ENCODE data around the gene IFI6.

IFI6 gene

GRCh38 chr1:27658951-27659496 lies 13.0 kb downstream of the IFI6 start:
- Histone ChIP-seq H3K36me3 (ENCODE audit: control insufficient read depth in 1 of 2, insufficient read depth in 2 of 2, low read length in 2 of 2) (no peaks in the 10 kb centered on the region), H4K12ac (ENCODE audit: low read depth, low read length) (no peak overlapping the region), H3K79me2 (ENCODE audit: control insufficient read depth, insufficient read depth, low read length, poor library complexity) (peaks cover 2% of the 10 kb centered on the region), H3K4me3 (ENCODE audit: low read depth, low read length) (peak overlapping the region; percentile 75), H2AK5ac (ENCODE audit: low read length) (no peak overlapping the region), H3K4me1 (ENCODE audit: control insufficient read depth in 1 of 2, insufficient read depth in 2 of 2, low read length in 2 of 2) (peaks cover 9 to 18% of the 10 kb centered on the region in 2 experiments), H4K91ac (ENCODE audit: low read depth, low read length) (no peak overlapping the region), H2BK5ac (ENCODE audit: low read depth, low read length, poor library complexity) (no peak overlapping the region), H3K79me1 (ENCODE audit: low read length) (peaks cover 6% of the 10 kb centered on the region), H3K9me3 (ENCODE audit: insufficient read depth, low read depth, low read length) (peaks cover 3% of the 10 kb centered on the region), H3K27me3 (ENCODE audit: insufficient read depth, low read length) (no peaks in the 10 kb centered on the region), H3K4ac (ENCODE audit: low read depth, low read length) (no peak overlapping the region), H2AFZ (ENCODE audit: insufficient read depth, low read length, poor library complexity) (no peak overlapping the region), H3K18ac (ENCODE audit: low read length) (no peak overlapping the region), H3K14ac (ENCODE audit: low read length) (no peak overlapping the region), H2BK120ac (ENCODE audit: insufficient read depth, low read length, poor library complexity) (no peak overlapping the region), H3K4me2 (ENCODE audit: low read length) (peak overlapping the region; percentile 69), H2BK12ac (ENCODE audit: low read length) (no peak overlapping the region), H3K23ac (ENCODE audit: low read length) (no peak overlapping the region), H4K8ac (ENCODE audit: low read depth, low read length) (no peak overlapping the region), H3K27ac (ENCODE audit: low read depth, low read length) (no peak overlapping the region), H3K9ac (ENCODE audit: low read length) (peak overlapping the region; percentile 28)
- WGBS (ENCODE audit: extremely low coverage, insufficient coverage, insufficient read length): no CpG with 5 or more reads among the region's 7 CpGs
- DNase-seq: peak; percentile 85 to 91

GRCh38 chr1:27656157-27656893 lies 15.7 kb downstream of the IFI6 start:
- no peak overlapping the region for H3K18ac ChIP-seq (ENCODE audit: low read length)
- no peaks in the 10 kb centered on the region for H3K27me3 ChIP-seq (ENCODE audit: insufficient read depth, low read length)
- H3K4ac ChIP-seq (ENCODE audit: low read depth, low read length): no peak overlapping the region
- H4K91ac ChIP-seq (ENCODE audit: low read depth, low read length): no peak overlapping the region
- no peak overlapping the region for H4K12ac ChIP-seq (ENCODE audit: low read depth, low read length)
- H2BK12ac ChIP-seq (ENCODE audit: low read length): no peak overlapping the region
- H3K9ac ChIP-seq (ENCODE audit: low read length): no peak overlapping the region
- no peak overlapping the region for H2BK5ac ChIP-seq (ENCODE audit: low read depth, low read length, poor library complexity)
- H3K79me2 ChIP-seq (ENCODE audit: control insufficient read depth, insufficient read depth, low read length, poor library complexity): peaks cover 2% of the 10 kb centered on the region
- no peaks in the 10 kb centered on the region for H3K36me3 ChIP-seq (ENCODE audit: control insufficient read depth in 1 of 2, insufficient read depth in 2 of 2, low read length in 2 of 2)
- peaks cover 7 to 13% of the 10 kb centered on the region in 2 experiments for H3K4me1 ChIP-seq (ENCODE audit: control insufficient read depth in 1 of 2, insufficient read depth in 2 of 2, low read length in 2 of 2)
- H3K27ac ChIP-seq (ENCODE audit: low read depth, low read length): no peak overlapping the region
- no peak overlapping the region for H2AK5ac ChIP-seq (ENCODE audit: low read length)
- no peak overlapping the region for H3K4me3 ChIP-seq (ENCODE audit: low read depth, low read length)
- no peak overlapping the region for H2AFZ ChIP-seq (ENCODE audit: insufficient read depth, low read length, poor library complexity)
- H3K9me3 ChIP-seq (ENCODE audit: insufficient read depth, low read depth, low read length): peaks cover 3% of the 10 kb centered on the region
- H2BK120ac ChIP-seq (ENCODE audit: insufficient read depth, low read length, poor library complexity): no peak overlapping the region
- WGBS (ENCODE audit: extremely low coverage, insufficient coverage, insufficient read length): no CpG with 5 or more reads among the region's 7 CpGs
- H3K79me1 ChIP-seq (ENCODE audit: low read length): peaks cover 2% of the 10 kb centered on the region
- no peak overlapping the region for H3K14ac ChIP-seq (ENCODE audit: low read length)
- H4K8ac ChIP-seq (ENCODE audit: low read depth, low read length): no peak overlapping the region
- no peak for DNase-seq
- no peak overlapping the region for H3K23ac ChIP-seq (ENCODE audit: low read length)
- H3K4me2 ChIP-seq (ENCODE audit: low read length): no peak overlapping the region

GRCh38 chr1:27655151-27655937 lies 16.6 kb downstream of the IFI6 start:
- H3K18ac ChIP-seq (ENCODE audit: low read length): no peak overlapping the region
- H3K27ac ChIP-seq (ENCODE audit: low read depth, low read length): no peak overlapping the region
- H3K23ac ChIP-seq (ENCODE audit: low read length): no peak overlapping the region
- H2AFZ ChIP-seq (ENCODE audit: insufficient read depth, low read length, poor library complexity): no peak overlapping the region
- no peak overlapping the region for H3K9ac ChIP-seq (ENCODE audit: low read length)
- H3K79me1 ChIP-seq (ENCODE audit: low read length): peaks cover 2% of the 10 kb centered on the region
- H3K4me3 ChIP-seq (ENCODE audit: low read depth, low read length): no peak overlapping the region
- no peak overlapping the region for H4K8ac ChIP-seq (ENCODE audit: low read depth, low read length)
- no peaks in the 10 kb centered on the region for H3K27me3 ChIP-seq (ENCODE audit: insufficient read depth, low read length)
- no peak overlapping the region for H3K14ac ChIP-seq (ENCODE audit: low read length)
- H3K4ac ChIP-seq (ENCODE audit: low read depth, low read length): no peak overlapping the region
- H3K4me2 ChIP-seq (ENCODE audit: low read length): no peak overlapping the region
- WGBS (ENCODE audit: extremely low coverage, insufficient coverage, insufficient read length): no CpG with 5 or more reads among the region's 11 CpGs
- H4K12ac ChIP-seq (ENCODE audit: low read depth, low read length): no peak overlapping the region
- no peaks in the 10 kb centered on the region for H3K36me3 ChIP-seq (ENCODE audit: control insufficient read depth in 1 of 2, insufficient read depth in 2 of 2, low read length in 2 of 2)
- H2BK5ac ChIP-seq (ENCODE audit: low read depth, low read length, poor library complexity): no peak overlapping the region
- H2BK12ac ChIP-seq (ENCODE audit: low read length): no peak overlapping the region
- peaks cover 11 to 19% of the 10 kb centered on the region in 2 experiments for H3K4me1 ChIP-seq (ENCODE audit: control insufficient read depth in 1 of 2, insufficient read depth in 2 of 2, low read length in 2 of 2)
- no peak for DNase-seq
- H2AK5ac ChIP-seq (ENCODE audit: low read length): no peak overlapping the region
- H3K79me2 ChIP-seq (ENCODE audit: control insufficient read depth, insufficient read depth, low read length, poor library complexity): peaks cover 2% of the 10 kb centered on the region
- H3K9me3 ChIP-seq (ENCODE audit: insufficient read depth, low read depth, low read length): peaks cover 3% of the 10 kb centered on the region
- no peak overlapping the region for H2BK120ac ChIP-seq (ENCODE audit: insufficient read depth, low read length, poor library complexity)
- H4K91ac ChIP-seq (ENCODE audit: low read depth, low read length): no peak overlapping the region

- no peak overlapping the region for H3K23ac ChIP-seq (ENCODE audit: low read length)
- no peak overlapping the region for H4K91ac ChIP-seq (ENCODE audit: low read depth, low read length)
- H3K9me3 ChIP-seq (ENCODE audit: insufficient read depth, low read depth, low read length): peaks cover 3% of the 10 kb centered on the region
- no peak overlapping the region for H3K9ac ChIP-seq (ENCODE audit: low read length)
- no CpG with 5 or more reads among the region's 5 CpGs for WGBS (ENCODE audit: extremely low coverage, insufficient coverage, insufficient read length)
- H3K4me1 ChIP-seq (ENCODE audit: control insufficient read depth in 1 of 2, insufficient read depth in 2 of 2, low read length in 2 of 2): peaks cover 5 to 12% of the 10 kb centered on the region in 2 experiments
- H2BK120ac ChIP-seq (ENCODE audit: insufficient read depth, low read length, poor library complexity): no peak overlapping the region
- no peak for DNase-seq
- no peak overlapping the region for H4K8ac ChIP-seq (ENCODE audit: low read depth, low read length)
- H3K27me3 ChIP-seq (ENCODE audit: insufficient read depth, low read length): no peaks in the 10 kb centered on the region
- H3K79me2 ChIP-seq (ENCODE audit: control insufficient read depth, insufficient read depth, low read length, poor library complexity): no peaks in the 10 kb centered on the region
- no peak overlapping the region for H2AFZ ChIP-seq (ENCODE audit: insufficient read depth, low read length, poor library complexity)
- H2BK12ac ChIP-seq (ENCODE audit: low read length): no peak overlapping the region
- no peaks in the 10 kb centered on the region for H3K36me3 ChIP-seq (ENCODE audit: control insufficient read depth in 1 of 2, insufficient read depth in 2 of 2, low read length in 2 of 2)
- H3K79me1 ChIP-seq (ENCODE audit: low read length): no peaks in the 10 kb centered on the region
- H3K4me2 ChIP-seq (ENCODE audit: low read length): no peak overlapping the region
- H3K14ac ChIP-seq (ENCODE audit: low read length): no peak overlapping the region
- H3K18ac ChIP-seq (ENCODE audit: low read length): no peak overlapping the region
- no peak overlapping the region for H4K12ac ChIP-seq (ENCODE audit: low read depth, low read length)
- no peak overlapping the region for H2BK5ac ChIP-seq (ENCODE audit: low read depth, low read length, poor library complexity)
- H2AK5ac ChIP-seq (ENCODE audit: low read length): no peak overlapping the region
- H3K27ac ChIP-seq (ENCODE audit: low read depth, low read length): no peak overlapping the region
- H3K4me3 ChIP-seq (ENCODE audit: low read depth, low read length): no peak overlapping the region
- H3K4ac ChIP-seq (ENCODE audit: low read depth, low read length): no peak overlapping the region
These were observed 19.7 kb downstream of the IFI6 start for GRCh38 chr1:27652111-27652864.
